Upper lobe of left lung (tissue), 6 donors: ENCODE measurements around the gene DHX15. TPM values are rescaled to one million over a fixed set of nuclear protein-coding genes. Genes with fewer than 3 reads are reported as not detected.
A peak's percentile ranks its signal among the peaks of the same experiment; 100 is the strongest.

Source experiments
- ATAC-seq, 2 donors: fragments of 200-7000 bp; cut with Tn5 transposase; one replicate each; pipeline ENCODE4 v1.9.1; 2022; ENCODE audit warnings: mild to moderate bottlenecking in 2 of 2, moderate library complexity in 2 of 2; ENCODE audit not compliant: low FRiP score in 2 of 2
- DNase-seq, 2 donors: peaks; one replicate each; pipeline ENCODE4 v3.0.0-alpha.2; 2019 to 2020
- H3K27ac ChIP-seq, 4 donors: fragments of 200-600 bp; sonication (generic); one replicate each; pipeline ENCODE4 v1.5.1; 2016 to 2019
- H3K27me3 ChIP-seq, 4 donors: fragments of 200-600 bp; sonication (generic); one replicate each; pipeline ENCODE4 v1.5.1; 2017 to 2019
- H3K36me3 ChIP-seq, 4 donors: fragments of 200-600 bp; sonication (generic); one replicate each; pipeline ENCODE4 v1.5.1; 2016 to 2019
- H3K4me1 ChIP-seq, 4 donors: fragments of 200-600 bp; sonication (generic); one replicate each; pipeline ENCODE4 v1.5.1; 2018 to 2019
- H3K4me3 ChIP-seq, 4 donors: fragments of 200-600 bp; sonication (generic); one replicate each; pipeline ENCODE4 v1.5.1; 2017 to 2019; ENCODE audit warnings: mild to moderate bottlenecking in 2 of 4, moderate library complexity in 1 of 4
- H3K9me3 ChIP-seq, 4 donors: fragments of 200-600 bp; sonication (generic); one replicate each; pipeline ENCODE4 v1.5.1; 2018 to 2019
- CTCF ChIP-seq, 6 experiments: fragments of 450-650 bp in 4 of 6; fragments of 200-600 bp in 2 of 6; sonication (generic) in 2 of 6; IDR thresholded peaks; one replicate each; pipeline ENCODE4 v1.5.1; 2016 to 2019; ENCODE audit warnings: antibody characterized with exemption in 6 of 6
- EP300 ChIP-seq, 4 donors: sonication (generic); formaldehyde crosslinking; IDR thresholded peaks; one replicate each; pipeline ENCODE4 v1.5.1; 2017; ENCODE audit warnings: antibody characterized with exemption in 4 of 4, control low read depth in 2 of 4
- POLR2A ChIP-seq, 4 donors: fragments of 450-650 bp; IDR thresholded peaks; one replicate each; pipeline ENCODE4 v1.5.1; 2016 to 2017; ENCODE audit warnings: antibody characterized with exemption in 4 of 4, mild to moderate bottlenecking in 2 of 4
- POLR2AphosphoS5 ChIP-seq, 2 donors: sonication (generic); formaldehyde crosslinking; IDR thresholded peaks; one replicate each; pipeline ENCODE4 v1.5.1; 2017; ENCODE audit warnings: antibody characterized with exemption in 2 of 2
- WGBS, 2 donors: methylation state at CpG; one replicate each; pipeline ENCODE4 v1.1.5; 2017 to 2018; 5-methylcytosine and 5-hydroxymethylcytosine counted together
- small RNA-seq, 4 donors: library from RNA; depleted of rRNA; stranded (forward); fragments of <200 nt; gene quantifications; one replicate each; pipeline ENCODE3, GENCODE V24; 2016
- total RNA-seq, 6 donors: library from RNA; depleted of rRNA in 4 of 6; stranded (reverse); fragments of >200 nt in 4 of 6; gene quantifications; one replicate each; pipeline versions ENCODE4 v1.1.0 to v1.2.1, GENCODE V29; 2016 to 2021
- donor health status: DM: no; HTN: no; CAD: no; lungs with moderate emphysema.
- donor health status: DM: no; HTN: yes; CAD: no; lungs with severe emphysema.

The DHX15 gene
- total RNA-seq, 6 donors from 2014 or later: 83.8 to 201 (median 107) TPM

GRCh38 chr4:24489870-24490269, 94.5 kb downstream of the DHX15 start:
- H3K27ac ChIP-seq: no peak overlapping the region
- no peaks in the 10 kb centered on the region for H3K4me1 ChIP-seq
- no peak overlapping the region for H3K4me3 ChIP-seq
- TF ChIP-seq POLR2A (IDR thresholded peaks at IDR 0.05) (no peak), POLR2AphosphoS5 (IDR thresholded peaks at IDR 0.05) (peak; percentile 19 to 49)
- DNase-seq: no peak
- H3K36me3 ChIP-seq: no peaks in the 10 kb centered on the region
- H3K27me3 ChIP-seq: no peaks in the 10 kb centered on the region
- 68 to 83% methylated on average over 2 of the region's 2 CpGs for WGBS, 2 donors
- ATAC-seq: peak; percentile 25 to 46
- no peaks in the 10 kb centered on the region for H3K9me3 ChIP-seq

- Histone ChIP-seq H3K27me3 (no peaks in the 10 kb centered on the region), H3K27ac (no peak overlapping the region), H3K4me1 (no peaks in the 10 kb centered on the region), H3K4me3 (no peak overlapping the region), H3K9me3 (no peaks in the 10 kb centered on the region), H3K36me3 (no peaks in the 10 kb centered on the region)
- WGBS, 2 donors: 34 to 58% methylated on average over 10 to 15 of the region's 15 CpGs
- ATAC-seq (peak; percentile 69 to 88), DNase-seq (peak in 1 of 2 donors; percentile 69)
- no peak for TF ChIP-seq POLR2AphosphoS5 (IDR thresholded peaks at IDR 0.05)
- peak; percentile 75 to 83 (median 80) for TF ChIP-seq CTCF (IDR thresholded peaks at IDR 0.05)
These were observed 95.8 kb downstream of the DHX15 start for GRCh38 chr4:24488399-24489164.

- H3K27me3 ChIP-seq: no peaks in the 10 kb centered on the region
- no peaks in the 10 kb centered on the region for H3K36me3 ChIP-seq
These were observed 101.5 kb downstream of the DHX15 start for GRCh38 chr4:24482871-24483270.

GRCh38 chr4:24477919-24478318, 106.4 kb downstream of the DHX15 start:
- no peak for TF ChIP-seq EP300 (IDR thresholded peaks at IDR 0.05)
- TF ChIP-seq POLR2A (IDR thresholded peaks at IDR 0.05): no peak
- peaks cover 4 to 8% (median 6%) of the 10 kb centered on the region in 4 donors for H3K4me1 ChIP-seq
- H3K27ac ChIP-seq: no peak overlapping the region
- H3K27me3 ChIP-seq: peaks cover 0 to 5% (median 2%) of the 10 kb centered on the region in 4 donors
- 23 to 25% methylated on average over 4 to 5 of the region's 5 CpGs for WGBS, 2 donors
- H3K4me3 ChIP-seq: no peak overlapping the region
- H3K36me3 ChIP-seq: no peaks in the 10 kb centered on the region
- H3K9me3 ChIP-seq: no peaks in the 10 kb centered on the region
- DNase-seq (no peak), ATAC-seq (no peak)

More at GRCh38 chr4:24482871-24483270, 101.5 kb downstream of the DHX15 start:
- H3K9me3 ChIP-seq: no peaks in the 10 kb centered on the region
- WGBS, 2 donors: 95 to 96% methylated on average over 4 of the region's 4 CpGs
- H3K4me3 ChIP-seq: no peak overlapping the region
- no peak for ATAC-seq
- no peak for TF ChIP-seq POLR2A (IDR thresholded peaks at IDR 0.05)
- TF ChIP-seq POLR2AphosphoS5 (IDR thresholded peaks at IDR 0.05): no peak
- TF ChIP-seq EP300 (IDR thresholded peaks at IDR 0.05): no peak
- TF ChIP-seq CTCF (IDR thresholded peaks at IDR 0.05): no peak
- H3K4me1 ChIP-seq: no peaks in the 10 kb centered on the region
- H3K27ac ChIP-seq: no peak overlapping the region
- no peak for DNase-seq

Small RNA genes within 50 kb of the gene (small RNA-seq; reads per million reads assigned to genes)
- gene MIR573 (0 reads per million in 4 donors), gene RN7SL16P (0 reads per million in 4 donors)

Other genes starting within 250 kb of the DHX15 start
- 100 to 1,000 TPM; 109 to 484 (median 200) TPM for gene SOD3, start 211.0 kb upstream of the DHX15 start, total RNA-seq